Measurements from ENCODE around the gene FZD2.
"Not testable (repeated sequence)": the region's sequence is repeated elsewhere in the genome, so short reads cannot be mapped to it uniquely, and the experiment has no call there.

The FZD2 gene

GRCh38 chr17:44575403-44575802 lies 18.1 kb downstream of the FZD2 start:
- H3K36me3 ChIP-seq (ENCODE audit: control insufficient read depth in 5 of 5, insufficient read depth in 5 of 5, low read length in 5 of 5): no peaks in the 10 kb centered on the region
- peaks cover 0 to 2% (median 0%) of the 10 kb centered on the region in 5 donors for H3K27me3 ChIP-seq (ENCODE audit: control insufficient read depth in 5 of 5, insufficient read depth in 4 of 5, low read length in 5 of 5)
- H3K27ac ChIP-seq (ENCODE audit: low read depth, low read length): no peak overlapping the region
- no peak overlapping the region for H3K9ac ChIP-seq (ENCODE audit: low read length in 5 of 5)
- H3K9me3 ChIP-seq (ENCODE audit: control insufficient read depth in 5 of 5, low read length in 5 of 5): no peaks in the 10 kb centered on the region
- no peak overlapping the region for H3K4me3 ChIP-seq (ENCODE audit: low read depth in 1 of 5, low read length in 5 of 5)
- no peaks in the 10 kb centered on the region for H3K4me1 ChIP-seq (ENCODE audit: control insufficient read depth in 5 of 5, insufficient read depth in 5 of 5, low read length in 5 of 5)

- Histone ChIP-seq H3K4me1 (ENCODE audit: control insufficient read depth in 5 of 5, insufficient read depth in 5 of 5, low read length in 5 of 5) (no peaks in the 10 kb centered on the region), H3K9me3 (ENCODE audit: control insufficient read depth in 5 of 5, low read length in 5 of 5) (no peaks in the 10 kb centered on the region), H3K4me3 (ENCODE audit: low read depth in 1 of 5, low read length in 5 of 5) (no peak overlapping the region), H3K27me3 (ENCODE audit: control insufficient read depth in 5 of 5, insufficient read depth in 4 of 5, low read length in 5 of 5) (peaks cover 0 to 2% (median 0%) of the 10 kb centered on the region in 5 donors), H3K9ac (ENCODE audit: low read length in 5 of 5) (no peak overlapping the region), H3K27ac (ENCODE audit: low read depth, low read length) (no peak overlapping the region), H3K36me3 (ENCODE audit: control insufficient read depth in 5 of 5, insufficient read depth in 5 of 5, low read length in 5 of 5) (no peaks in the 10 kb centered on the region)
Measured at GRCh38 chr17:44578947-44579346, 21.7 kb downstream of the FZD2 start.

- H3K27ac ChIP-seq (ENCODE audit: low read depth, low read length): no peak overlapping the region
- H3K4me1 ChIP-seq (ENCODE audit: control insufficient read depth in 5 of 5, insufficient read depth in 5 of 5, low read length in 5 of 5): peaks cover 0 to 2% (median 0%) of the 10 kb centered on the region in 5 donors
- H3K27me3 ChIP-seq (ENCODE audit: control insufficient read depth in 5 of 5, insufficient read depth in 4 of 5, low read length in 5 of 5): peaks cover 0 to 2% (median 0%) of the 10 kb centered on the region in 5 donors
- no peaks in the 10 kb centered on the region for H3K36me3 ChIP-seq (ENCODE audit: control insufficient read depth in 5 of 5, insufficient read depth in 5 of 5, low read length in 5 of 5)
- H3K4me3 ChIP-seq (ENCODE audit: low read depth in 1 of 5, low read length in 5 of 5): no peak overlapping the region
- H3K9ac ChIP-seq (ENCODE audit: low read length in 5 of 5): no peak overlapping the region
- H3K9me3 ChIP-seq (ENCODE audit: control insufficient read depth in 5 of 5, low read length in 5 of 5): no peaks in the 10 kb centered on the region
Measured at GRCh38 chr17:44581868-44582267, 24.6 kb downstream of the FZD2 start.

GRCh38 chr17:44584443-44584842 lies 27.2 kb downstream of the FZD2 start:
- H3K27ac ChIP-seq (ENCODE audit: low read depth, low read length): no peak overlapping the region
- H3K9me3 ChIP-seq (ENCODE audit: control insufficient read depth in 5 of 5, low read length in 5 of 5): no peaks in the 10 kb centered on the region
- H3K36me3 ChIP-seq (ENCODE audit: control insufficient read depth in 5 of 5, insufficient read depth in 5 of 5, low read length in 5 of 5): no peaks in the 10 kb centered on the region
- peaks cover 0 to 13% (median 7%) of the 10 kb centered on the region in 5 donors for H3K4me1 ChIP-seq (ENCODE audit: control insufficient read depth in 5 of 5, insufficient read depth in 5 of 5, low read length in 5 of 5)
- H3K27me3 ChIP-seq (ENCODE audit: control insufficient read depth in 5 of 5, insufficient read depth in 4 of 5, low read length in 5 of 5): peaks cover 0 to 2% (median 0%) of the 10 kb centered on the region in 5 donors
- H3K9ac ChIP-seq (ENCODE audit: low read length in 5 of 5): no peak overlapping the region
- H3K4me3 ChIP-seq (ENCODE audit: low read depth in 1 of 5, low read length in 5 of 5): no peak overlapping the region

GRCh38 chr17:44585315-44585714 lies 28.0 kb downstream of the FZD2 start:
- Histone ChIP-seq H3K4me3 (ENCODE audit: low read depth in 1 of 5, low read length in 5 of 5) (no peak overlapping the region), H3K27ac (ENCODE audit: low read depth, low read length) (no peak overlapping the region), H3K9me3 (ENCODE audit: control insufficient read depth in 5 of 5, low read length in 5 of 5) (no peaks in the 10 kb centered on the region)

GRCh38 chr17:44587339-44587738 lies 30.1 kb downstream of the FZD2 start:
- no peaks in the 10 kb centered on the region for H3K27me3 ChIP-seq (ENCODE audit: control insufficient read depth in 5 of 5, insufficient read depth in 4 of 5, low read length in 5 of 5)
- no peak overlapping the region for H3K4me3 ChIP-seq (ENCODE audit: low read depth in 1 of 5, low read length in 5 of 5)
- H3K9me3 ChIP-seq (ENCODE audit: control insufficient read depth in 5 of 5, low read length in 5 of 5): no peaks in the 10 kb centered on the region
- no peaks in the 10 kb centered on the region for H3K36me3 ChIP-seq (ENCODE audit: control insufficient read depth in 5 of 5, insufficient read depth in 5 of 5, low read length in 5 of 5)
- no peak overlapping the region for H3K9ac ChIP-seq (ENCODE audit: low read length in 5 of 5)
- H3K27ac ChIP-seq (ENCODE audit: low read depth, low read length): no peak overlapping the region
- H3K4me1 ChIP-seq (ENCODE audit: control insufficient read depth in 5 of 5, insufficient read depth in 5 of 5, low read length in 5 of 5): peaks cover 0 to 13% (median 7%) of the 10 kb centered on the region in 5 donors

More at GRCh38 chr17:44585315-44585714, 28.0 kb downstream of the FZD2 start:
- Histone ChIP-seq H3K36me3 (ENCODE audit: control insufficient read depth in 5 of 5, insufficient read depth in 5 of 5, low read length in 5 of 5) (no peaks in the 10 kb centered on the region), H3K27me3 (ENCODE audit: control insufficient read depth in 5 of 5, insufficient read depth in 4 of 5, low read length in 5 of 5) (peaks cover 0 to 2% (median 0%) of the 10 kb centered on the region in 5 donors), H3K9ac (ENCODE audit: low read length in 5 of 5) (no peak overlapping the region), H3K4me1 (ENCODE audit: control insufficient read depth in 5 of 5, insufficient read depth in 5 of 5, low read length in 5 of 5) (peaks cover 0 to 13% (median 7%) of the 10 kb centered on the region in 5 donors)

- H3K36me3 ChIP-seq (ENCODE audit: control insufficient read depth in 5 of 5, insufficient read depth in 5 of 5, low read length in 5 of 5): no peaks in the 10 kb centered on the region
- no peak overlapping the region for H3K4me3 ChIP-seq (ENCODE audit: low read depth in 1 of 5, low read length in 5 of 5)
- no peak overlapping the region for H3K9ac ChIP-seq (ENCODE audit: low read length in 5 of 5)
- H3K27ac ChIP-seq (ENCODE audit: low read depth, low read length): no peak overlapping the region
- no peaks in the 10 kb centered on the region for H3K27me3 ChIP-seq (ENCODE audit: control insufficient read depth in 5 of 5, insufficient read depth in 4 of 5, low read length in 5 of 5)
- no peaks in the 10 kb centered on the region for H3K9me3 ChIP-seq (ENCODE audit: control insufficient read depth in 5 of 5, low read length in 5 of 5)
- H3K4me1 ChIP-seq (ENCODE audit: control insufficient read depth in 5 of 5, insufficient read depth in 5 of 5, low read length in 5 of 5): peaks cover 0 to 13% (median 7%) of the 10 kb centered on the region in 5 donors
Measured at GRCh38 chr17:44589316-44590071, 32.2 kb downstream of the FZD2 start.

GRCh38 chr17:44590072-44590462 lies 32.8 kb downstream of the FZD2 start:
- peaks cover 0 to 13% (median 7%) of the 10 kb centered on the region in 5 donors for H3K4me1 ChIP-seq (ENCODE audit: control insufficient read depth in 5 of 5, insufficient read depth in 5 of 5, low read length in 5 of 5)
- not testable (repeated sequence) for H3K4me3 ChIP-seq (ENCODE audit: low read depth in 1 of 5, low read length in 5 of 5); H3K9me3 ChIP-seq (ENCODE audit: control insufficient read depth in 5 of 5, low read length in 5 of 5); H3K27me3 ChIP-seq (ENCODE audit: control insufficient read depth in 5 of 5, insufficient read depth in 4 of 5, low read length in 5 of 5); H3K36me3 ChIP-seq (ENCODE audit: control insufficient read depth in 5 of 5, insufficient read depth in 5 of 5, low read length in 5 of 5); H3K27ac ChIP-seq (ENCODE audit: low read depth, low read length); H3K9ac ChIP-seq (ENCODE audit: low read length in 5 of 5)

- not testable (repeated sequence) for H3K9me3 ChIP-seq (ENCODE audit: control insufficient read depth in 5 of 5, low read length in 5 of 5); H3K36me3 ChIP-seq (ENCODE audit: control insufficient read depth in 5 of 5, insufficient read depth in 5 of 5, low read length in 5 of 5); H3K27me3 ChIP-seq (ENCODE audit: control insufficient read depth in 5 of 5, insufficient read depth in 4 of 5, low read length in 5 of 5); H3K4me3 ChIP-seq (ENCODE audit: low read depth in 1 of 5, low read length in 5 of 5); H3K9ac ChIP-seq (ENCODE audit: low read length in 5 of 5); H3K27ac ChIP-seq (ENCODE audit: low read depth, low read length)
- H3K4me1 ChIP-seq (ENCODE audit: control insufficient read depth in 5 of 5, insufficient read depth in 5 of 5, low read length in 5 of 5): peaks cover 0 to 17% (median 12%) of the 10 kb centered on the region in 5 donors
Measured at GRCh38 chr17:44590762-44591161, 33.5 kb downstream of the FZD2 start.

- Histone ChIP-seq H3K27ac (ENCODE audit: low read depth, low read length) (no peak overlapping the region), H3K9me3 (ENCODE audit: control insufficient read depth in 5 of 5, low read length in 5 of 5) (no peaks in the 10 kb centered on the region), H3K27me3 (ENCODE audit: control insufficient read depth in 5 of 5, insufficient read depth in 4 of 5, low read length in 5 of 5) (peaks cover 0 to 8% (median 0%) of the 10 kb centered on the region in 5 donors), H3K4me1 (ENCODE audit: control insufficient read depth in 5 of 5, insufficient read depth in 5 of 5, low read length in 5 of 5) (peaks cover 0 to 17% (median 12%) of the 10 kb centered on the region in 5 donors), H3K4me3 (ENCODE audit: low read depth in 1 of 5, low read length in 5 of 5) (no peak overlapping the region), H3K36me3 (ENCODE audit: control insufficient read depth in 5 of 5, insufficient read depth in 5 of 5, low read length in 5 of 5) (no peaks in the 10 kb centered on the region), H3K9ac (ENCODE audit: low read length in 5 of 5) (no peak overlapping the region)
Measured at GRCh38 chr17:44591206-44591605, 33.9 kb downstream of the FZD2 start.

All from subcutaneous abdominal adipose tissue (tissue), 5 donors.